Effector memory CD4-positive, alpha-beta T cell (primary cell): ENCODE data around the gene THAP7.
A peak's percentile ranks its signal among the peaks of the same experiment; 100 is the strongest.

Source experiments
- DNase-seq, 3 donors: peaks; one replicate each; pipeline ENCODE4 v3.0.0-alpha.2; 2020
- H3K27ac ChIP-seq: 2 replicates; pipeline ENCODE4 v1.7.0; 2013; ENCODE audit warnings: mild to moderate bottlenecking, low read length, moderate library complexity; ENCODE audit not compliant: insufficient read depth, poor library complexity, severe bottlenecking
- H3K27me3 ChIP-seq: replicated peaks from 2 replicates; pipeline ENCODE4 v1.7.0; 2013; ENCODE audit warnings: mild to moderate bottlenecking, low read length; ENCODE audit not compliant: insufficient read depth, control insufficient read depth, poor library complexity, severe bottlenecking
- H3K36me3 ChIP-seq: 2 replicates; pipeline ENCODE4 v1.7.0; 2013; ENCODE audit warnings: mild to moderate bottlenecking, low read length, moderate library complexity; ENCODE audit not compliant: control insufficient read depth, insufficient read depth
- H3K4me1 ChIP-seq: 2 replicates; pipeline ENCODE4 v1.7.0; 2013; ENCODE audit warnings: low read length, mild to moderate bottlenecking; ENCODE audit not compliant: control insufficient read depth, insufficient read depth, poor library complexity, severe bottlenecking
- H3K4me3 ChIP-seq: 2 replicates; pipeline ENCODE4 v1.7.0; 2013; ENCODE audit warnings: low read length, low read depth, mild to moderate bottlenecking; ENCODE audit not compliant: insufficient read depth, poor library complexity, severe bottlenecking
- H3K9me3 ChIP-seq: 2 replicates; pipeline ENCODE4 v1.7.0; 2013; ENCODE audit warnings: mild to moderate bottlenecking, low read length, moderate library complexity; ENCODE audit not compliant: control insufficient read depth

The THAP7 gene

DNA sequence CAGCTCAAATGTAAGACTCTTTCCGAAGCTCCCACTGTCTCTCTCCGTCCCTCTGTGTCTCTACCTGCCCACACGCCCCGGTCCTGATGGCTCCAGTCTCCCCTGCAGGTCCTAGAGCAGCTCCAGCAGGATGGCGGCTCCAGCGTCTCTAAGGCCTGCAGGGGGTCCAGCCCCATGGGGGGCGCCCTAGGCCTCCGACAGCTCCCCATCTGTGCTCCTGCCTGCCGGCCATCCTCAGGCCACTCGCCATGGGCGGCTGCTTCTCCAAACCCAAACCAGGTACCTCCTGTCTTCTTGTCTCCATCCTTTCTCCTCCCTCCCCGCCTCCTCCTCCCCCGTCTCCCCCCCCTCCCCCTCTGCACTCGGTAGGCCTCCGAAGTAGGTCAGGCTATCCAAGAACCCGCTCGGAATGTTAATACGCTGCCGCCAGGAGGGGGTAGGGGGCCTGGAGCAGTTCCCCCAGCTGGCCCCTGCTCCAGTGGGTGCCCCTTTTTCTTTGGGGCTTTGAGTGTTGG lies 34.2 kb downstream of the THAP7 start:
- H3K27ac ChIP-seq: no peak overlapping the region
- H3K4me3 ChIP-seq: no peak overlapping the region
- no peaks in the 10 kb centered on the region for H3K9me3 ChIP-seq
- no peaks in the 10 kb centered on the region for H3K36me3 ChIP-seq
- H3K4me1 ChIP-seq: peaks cover 13% of the 10 kb centered on the region
- DNase-seq: no peak
- no peaks in the 10 kb centered on the region for H3K27me3 ChIP-seq

DNA sequence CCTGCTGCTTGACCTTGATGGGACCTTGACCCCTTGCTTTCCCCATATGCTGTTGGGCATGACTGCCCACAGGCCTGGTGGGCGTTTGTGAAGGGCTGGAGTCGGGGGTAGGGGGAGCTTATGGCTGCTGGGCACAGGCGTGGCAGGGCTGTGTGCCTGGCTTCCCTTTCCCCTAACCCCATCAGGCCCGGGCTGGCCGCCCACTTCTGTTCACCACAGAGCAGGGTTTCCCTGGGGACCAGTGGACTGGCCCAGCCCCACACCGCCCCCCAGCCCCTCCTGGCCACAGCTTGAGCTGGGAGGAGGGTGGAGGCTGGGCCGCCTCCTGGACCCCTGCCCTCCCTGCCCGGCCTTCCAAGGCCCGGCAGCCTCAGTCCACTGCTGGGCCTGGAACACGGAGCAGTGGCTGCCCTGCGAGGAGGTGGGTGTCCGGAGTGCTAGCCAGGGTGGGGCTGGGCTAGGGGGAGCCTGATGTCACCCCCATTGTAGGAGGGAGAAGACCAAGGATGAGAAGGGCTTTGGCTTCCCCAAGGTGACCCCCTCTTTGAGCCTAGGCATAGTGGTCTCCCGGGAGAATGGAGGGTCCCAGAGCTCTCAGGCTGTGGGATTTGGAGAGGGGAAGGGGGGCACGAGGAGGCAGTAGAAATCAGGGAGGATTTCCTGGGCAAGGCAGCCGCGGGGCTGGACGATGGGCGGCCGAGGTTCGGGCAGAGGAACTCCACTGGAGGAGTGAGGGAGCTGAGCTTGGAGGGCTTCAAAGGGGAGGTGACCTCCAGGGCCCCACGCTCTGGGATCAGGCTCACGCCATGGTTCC lies 34.8 kb downstream of the THAP7 start, which contains the start of gene AIFM3:
TSS of gene AIFM3 (plus strand) at position 373 of the 814 bp plus-strand sequence. CDS start 690 bp downstream, outside the sequence.
- H3K4me1 ChIP-seq: peaks cover 13% of the 10 kb centered on the region
- H3K36me3 ChIP-seq: no peaks in the 10 kb centered on the region
- H3K27ac ChIP-seq: no peak within 1 kb of the TSS
- no peak for DNase-seq
- H3K9me3 ChIP-seq: no peaks in the 10 kb centered on the region
- no peaks in the 10 kb centered on the region for H3K27me3 ChIP-seq
- no peak within 1 kb of the TSS for H3K4me3 ChIP-seq

DNA sequence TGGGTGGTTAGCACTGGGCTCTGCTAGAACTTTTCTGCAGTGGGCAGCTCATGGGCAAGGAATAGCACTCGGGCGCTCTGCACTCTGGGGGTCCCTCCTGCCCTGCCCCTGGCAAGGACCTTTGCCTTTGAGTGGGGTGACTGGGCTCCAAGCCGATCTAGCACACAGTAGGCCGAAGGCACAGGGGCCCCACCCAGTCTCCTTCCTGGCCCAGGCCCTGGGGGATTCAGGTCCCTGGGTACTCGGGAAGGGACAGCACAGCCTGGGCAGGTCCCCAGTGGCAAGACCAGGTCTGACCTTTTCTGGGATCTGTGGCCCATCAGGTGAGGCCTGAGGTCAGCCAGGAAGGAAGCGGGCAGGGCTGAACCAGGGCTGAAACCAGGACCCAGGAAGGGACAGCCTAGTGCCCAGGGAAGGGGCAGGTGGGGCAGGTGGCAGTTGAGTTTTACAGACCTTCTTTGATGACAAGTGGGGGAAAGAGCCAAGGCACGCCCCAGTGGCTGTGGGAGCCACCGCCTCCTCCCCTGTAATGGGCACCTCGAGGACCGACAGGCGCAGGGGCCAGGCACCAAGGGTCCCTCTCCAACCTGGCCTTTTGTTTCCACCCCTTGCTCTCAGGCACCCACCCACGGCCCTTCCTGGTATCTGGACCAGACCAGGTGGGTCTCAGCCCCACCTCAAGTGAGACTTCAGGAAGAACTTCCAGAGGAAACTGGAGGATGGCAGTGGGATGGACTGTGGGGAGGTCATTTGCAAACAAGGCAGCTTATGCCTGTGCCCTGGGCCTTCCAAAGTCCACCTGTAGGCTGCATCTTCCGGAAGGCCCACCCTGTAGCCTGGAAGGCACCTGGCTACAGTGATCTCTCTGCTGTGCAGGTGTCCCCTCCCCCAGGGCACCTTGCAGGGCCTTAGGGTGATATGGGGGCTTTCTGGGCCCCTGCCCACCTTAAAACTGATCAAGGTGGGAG lies 35.7 kb downstream of the THAP7 start:
- no peak overlapping the region for H3K4me3 ChIP-seq
- no peaks in the 10 kb centered on the region for H3K36me3 ChIP-seq
- H3K4me1 ChIP-seq: peaks cover 13% of the 10 kb centered on the region
- no peaks in the 10 kb centered on the region for H3K27me3 ChIP-seq
- no peak overlapping the region for H3K27ac ChIP-seq
- no peaks in the 10 kb centered on the region for H3K9me3 ChIP-seq
- DNase-seq: no peak

DNA sequence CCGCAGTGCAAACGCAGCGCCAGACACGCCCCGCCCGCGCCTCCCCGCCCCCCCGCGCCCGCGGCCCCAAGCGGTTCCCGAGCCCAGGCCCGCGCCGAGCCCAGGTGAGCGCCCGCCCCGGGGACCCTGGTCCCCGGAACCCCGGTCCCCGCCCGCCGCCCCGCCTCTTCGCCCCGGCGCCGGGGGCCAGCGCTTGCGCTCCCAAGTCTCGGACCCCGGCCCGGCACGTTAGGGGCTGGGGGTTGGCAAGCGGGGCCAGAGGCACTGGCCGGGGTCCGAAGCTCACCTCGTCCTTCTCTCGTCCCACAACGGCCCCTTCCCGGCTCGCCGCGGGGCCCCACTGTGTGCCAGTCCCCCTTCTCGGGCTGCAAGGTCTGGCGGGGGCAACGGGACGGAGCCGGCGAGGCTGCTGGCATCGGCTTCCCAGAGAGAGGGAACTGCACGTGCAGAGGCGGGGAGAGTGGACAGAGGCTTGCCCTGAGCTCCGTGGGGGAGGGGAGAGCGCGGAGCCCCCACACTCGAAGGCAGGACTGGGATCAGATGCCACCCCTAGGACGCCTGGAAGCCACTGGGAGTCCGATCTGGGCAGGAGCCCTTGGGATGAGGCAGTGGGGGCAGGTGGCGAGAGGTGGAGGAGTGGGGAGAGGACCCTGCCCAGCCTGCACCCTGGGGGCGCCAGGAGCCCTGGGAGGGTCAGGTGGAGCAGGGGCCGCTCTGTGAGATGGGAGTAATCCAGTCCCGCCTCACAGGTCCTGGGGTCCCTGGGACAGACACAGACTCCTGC lies 36.6 kb downstream of the THAP7 start:
- H3K4me3 ChIP-seq: peak overlapping the region; percentile 35
- no peaks in the 10 kb centered on the region for H3K27me3 ChIP-seq
- no peaks in the 10 kb centered on the region for H3K9me3 ChIP-seq

DNA sequence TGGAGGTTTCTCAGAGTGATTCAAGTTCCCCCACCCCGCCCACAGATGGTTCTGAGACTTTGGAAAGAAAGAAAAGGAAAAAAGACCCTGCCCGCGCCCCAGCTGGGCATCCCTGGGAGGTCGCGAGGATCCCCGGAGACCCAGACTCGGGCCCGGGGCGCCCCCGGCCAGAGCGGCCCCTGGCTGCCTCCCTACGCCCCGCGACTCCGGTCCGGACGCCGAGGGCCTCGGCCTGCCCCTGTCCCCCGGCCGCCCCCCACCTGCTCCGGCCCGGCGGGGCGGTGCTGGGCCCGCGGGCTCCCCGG lies 37.2 kb downstream of the THAP7 start:
- H3K27ac ChIP-seq: no peak overlapping the region
- no peak for DNase-seq
- H3K4me1 ChIP-seq: peaks cover 13% of the 10 kb centered on the region
- H3K27me3 ChIP-seq: no peaks in the 10 kb centered on the region
- no peaks in the 10 kb centered on the region for H3K9me3 ChIP-seq
- H3K4me3 ChIP-seq: no peak overlapping the region
- no peaks in the 10 kb centered on the region for H3K36me3 ChIP-seq

More for the DNA sequence above, 36.6 kb downstream of the THAP7 start:
- no peak for DNase-seq
- H3K4me1 ChIP-seq: peaks cover 13% of the 10 kb centered on the region
- H3K36me3 ChIP-seq: no peaks in the 10 kb centered on the region
- no peak overlapping the region for H3K27ac ChIP-seq

DNA sequence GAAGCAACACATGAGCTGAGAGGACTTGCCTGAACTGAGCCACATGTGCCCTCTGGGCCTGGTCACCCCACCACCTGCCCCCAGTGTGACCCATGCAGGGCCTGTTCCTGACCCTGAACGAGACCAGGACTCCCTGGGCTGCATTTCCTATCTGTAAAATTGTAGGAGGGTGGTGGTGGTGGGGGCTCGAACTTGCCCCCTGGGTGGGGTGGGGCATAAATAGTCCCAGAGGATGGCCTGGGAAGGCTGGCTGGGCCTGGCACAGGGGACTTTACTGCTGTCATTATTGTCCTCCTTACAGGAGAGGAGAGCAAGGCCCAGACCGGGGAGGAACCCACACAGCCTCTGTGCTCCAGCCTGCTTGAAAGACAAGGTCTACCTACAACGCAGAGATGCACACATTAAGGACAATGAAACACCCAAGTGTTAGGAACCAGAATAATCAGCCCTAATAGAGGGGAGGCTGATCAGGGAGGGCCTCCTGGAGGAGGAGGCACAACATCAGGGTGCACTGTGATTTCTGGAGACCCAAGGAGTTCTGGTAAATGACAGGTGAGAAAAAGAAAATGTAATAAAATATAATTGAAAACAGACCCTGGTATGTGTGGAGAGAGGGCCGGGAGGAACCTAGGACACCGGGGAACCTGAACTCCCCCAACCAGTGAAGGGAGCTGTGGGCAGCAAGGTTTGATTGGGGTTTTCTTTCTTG lies 37.7 kb downstream of the THAP7 start:
- Histone ChIP-seq H3K9me3 (no peaks in the 10 kb centered on the region), H3K4me3 (no peak overlapping the region), H3K27ac (no peak overlapping the region), H3K4me1 (peaks cover 13% of the 10 kb centered on the region), H3K36me3 (no peaks in the 10 kb centered on the region), H3K27me3 (no peaks in the 10 kb centered on the region)
- no peak for DNase-seq

DNA sequence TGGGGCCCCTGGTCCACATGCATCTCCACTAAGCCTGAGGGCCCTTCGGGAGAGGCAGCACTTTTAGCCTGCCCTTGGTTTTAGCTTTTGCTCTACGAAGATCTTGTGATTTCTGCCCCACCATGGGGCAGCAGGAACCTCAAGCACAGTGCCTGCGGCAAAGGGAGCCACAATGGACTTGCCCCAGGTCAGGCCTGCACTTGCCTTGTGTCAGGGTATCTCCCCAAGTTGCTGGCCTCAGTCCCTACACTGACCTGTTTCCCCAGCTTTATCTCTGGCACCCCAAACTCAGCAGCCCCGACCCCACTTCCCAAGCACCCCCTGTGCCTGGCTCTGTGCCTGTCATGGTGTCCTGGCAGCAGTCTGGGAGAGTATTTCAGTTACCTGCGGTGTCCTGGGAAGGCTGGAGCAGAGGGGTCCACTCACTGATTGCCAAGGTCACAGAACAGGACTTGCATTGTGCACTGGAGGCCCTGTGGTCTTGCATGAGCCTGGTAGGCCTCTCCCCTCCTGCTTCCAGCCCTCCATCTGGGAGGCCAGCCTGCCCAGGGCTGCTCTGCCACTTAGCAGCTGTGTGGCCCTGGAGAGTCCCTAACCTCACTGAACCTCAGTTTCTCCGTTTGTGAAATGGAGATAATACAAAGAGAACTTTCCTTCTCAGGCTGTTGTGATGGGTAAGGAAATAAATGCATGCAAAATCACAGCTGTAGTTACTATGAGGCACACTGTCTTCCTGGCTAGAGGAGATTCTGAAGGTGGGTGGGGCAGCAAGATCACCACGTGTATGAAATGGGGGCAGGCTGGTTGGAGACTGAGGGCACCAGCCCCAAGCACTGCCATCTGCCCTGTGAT lies 38.5 kb downstream of the THAP7 start:
- Histone ChIP-seq H3K36me3 (no peaks in the 10 kb centered on the region), H3K27me3 (no peaks in the 10 kb centered on the region)

DNA sequence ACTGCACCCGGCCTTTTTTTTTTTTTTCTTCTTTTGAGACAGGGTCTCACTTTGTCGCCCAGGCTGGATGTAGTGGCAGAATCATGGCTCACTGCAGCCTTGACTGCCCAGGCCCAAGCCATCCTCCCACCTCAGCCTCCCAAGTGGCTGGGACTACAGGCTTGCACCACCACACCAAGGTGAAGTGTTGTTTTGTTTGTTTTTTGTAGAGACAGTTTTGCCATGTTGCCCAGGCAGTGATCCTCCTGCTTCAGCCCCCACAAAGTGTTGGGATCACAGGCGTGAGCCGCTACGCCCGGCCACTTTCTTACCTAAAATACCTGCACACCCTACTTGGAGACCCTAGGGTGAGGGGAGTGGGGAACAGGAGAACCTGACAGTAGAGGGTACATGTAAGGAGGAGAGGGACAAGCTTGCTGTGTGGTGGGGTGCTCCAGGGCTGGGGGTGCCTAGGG lies 39.4 kb downstream of the THAP7 start:
- Histone ChIP-seq H3K4me1 (peaks cover 18% of the 10 kb centered on the region), H3K27ac (no peak overlapping the region), H3K9me3 (no peaks in the 10 kb centered on the region), H3K4me3 (no peak overlapping the region), H3K27me3 (peaks cover 1% of the 10 kb centered on the region), H3K36me3 (no peaks in the 10 kb centered on the region)
- DNase-seq: no peak

More for the DNA sequence above, 38.5 kb downstream of the THAP7 start:
- peaks cover 13% of the 10 kb centered on the region for H3K4me1 ChIP-seq
- H3K27ac ChIP-seq: no peak overlapping the region
- DNase-seq: no peak
- no peak overlapping the region for H3K4me3 ChIP-seq
- H3K9me3 ChIP-seq: no peaks in the 10 kb centered on the region
